Calu3 (cell line): Measurements from ENCODE around the gene NRG3. TPM values are rescaled to one million over a fixed set of nuclear protein-coding genes. Genes with fewer than 3 reads are reported as not detected.

Experiments used
- BruUV-seq: library from RNA; stranded (reverse); fragments of 400-500 nt; replicated peaks from 2 replicates; lab custom pipeline; 2021; lab: Mats Ljungman, UMichigan
- CTCF ChIA-PET: fragments of 300-600 bp; sonication (Branson Sonifier 250); formaldehyde crosslinking; loops from one replicate; lab custom pipeline; 2022; ENCODE audit warnings: antibody characterized with exemption; lab: Charles Lee
- DNase-seq: peaks from one replicate; pipeline ENCODE4 v3.0.0; 2022
- H3K27ac Mint-ChIP-seq: one replicate; pipeline ENCODE4 v1.8.0; 2022; ENCODE audit warnings: mixed read lengths; ENCODE audit not compliant: unreplicated experiment
- H3K27me3 Mint-ChIP-seq: one replicate; pipeline ENCODE4 v1.8.0; 2022; ENCODE audit warnings: mixed read lengths; ENCODE audit not compliant: unreplicated experiment
- H3K36me3 Mint-ChIP-seq: one replicate; pipeline ENCODE4 v1.8.0; 2022; ENCODE audit warnings: mild to moderate bottlenecking, moderate library complexity, mixed read lengths; ENCODE audit not compliant: insufficient read depth, unreplicated experiment
- H3K4me1 Mint-ChIP-seq: one replicate; pipeline ENCODE4 v1.8.0; 2022; ENCODE audit warnings: mild to moderate bottlenecking, low read depth, mixed read lengths; ENCODE audit not compliant: unreplicated experiment
- H3K4me3 Mint-ChIP-seq: one replicate; pipeline ENCODE4 v1.8.0; 2022; ENCODE audit warnings: mild to moderate bottlenecking, low read depth, moderate library complexity, mixed read lengths; ENCODE audit not compliant: unreplicated experiment
- H3K9me3 Mint-ChIP-seq: one replicate; pipeline ENCODE4 v1.8.0; 2022; ENCODE audit warnings: low read depth, mixed read lengths; ENCODE audit not compliant: unreplicated experiment
- intact Hi-C: fragments of 100-400 bp; cut with micrococcal nuclease; formaldehyde crosslinking; loops from one replicate; pipeline ENCODE4 v1.10.0; 2022; ENCODE audit not compliant: unreplicated experiment
- total RNA-seq: library from RNA; stranded (reverse); gene quantifications from 2 replicates; pipeline ENCODE4 v1.2.3, GENCODE V29; 2022
- TF ChIP-seq, protein P1 (sequence below): fragments of 200-600 bp; IDR thresholded peaks from one replicate; pipeline ENCODE4 v1.8.0; 2022; ENCODE audit warnings: antibody characterized with exemption; ENCODE audit not compliant: unreplicated experiment

Gene NRG3
- total RNA-seq, 1 experiment from 2014 or later = 46.3 TPM

DNA sequence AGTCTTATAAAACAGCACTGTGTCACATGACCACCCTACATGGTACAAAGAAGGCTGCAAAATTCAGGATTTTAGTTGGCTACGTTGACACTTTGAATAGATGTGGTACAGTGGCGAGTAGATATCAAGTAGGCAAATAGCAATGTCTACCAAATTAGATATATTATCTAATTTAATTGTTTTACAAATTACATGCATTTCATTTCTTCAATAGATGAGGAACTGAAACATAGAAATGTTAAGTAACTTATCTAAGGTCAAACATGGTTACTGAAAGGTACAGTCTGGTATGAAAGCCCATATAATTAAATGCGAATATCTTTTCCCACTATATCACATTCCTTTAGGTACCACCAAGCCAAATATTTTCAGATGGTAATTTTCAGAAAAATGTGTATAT, 972.2 kb downstream of the NRG3 start:
- no TSS peak for BruUV-seq

DNA sequence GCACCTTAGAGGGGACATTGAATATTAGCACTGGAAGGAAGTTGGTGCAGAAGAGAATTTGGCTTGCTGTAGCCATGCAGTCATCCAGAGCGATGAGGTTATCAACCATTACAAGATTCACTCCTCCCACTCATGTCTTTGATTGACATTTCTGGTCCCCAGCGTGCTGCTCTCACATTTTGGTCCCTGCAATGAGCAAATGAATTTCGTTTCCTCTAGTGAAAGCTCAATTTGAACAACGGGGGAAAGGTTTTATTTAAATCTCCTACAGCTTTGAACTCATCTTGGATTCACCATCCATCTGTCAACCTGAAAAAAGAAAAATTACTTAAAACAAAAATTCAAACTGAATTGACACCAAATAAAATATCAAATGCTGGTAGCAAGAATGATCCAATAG, 975.2 kb downstream of the NRG3 start:
- CTCF ChIA-PET = no interaction called here
- Mint-ChIP-seq H3K9me3 (no peaks in the 10 kb centered on the region), H3K27me3 (no peaks in the 10 kb centered on the region), H3K4me1 (no peaks in the 10 kb centered on the region), H3K36me3 (no peaks in the 10 kb centered on the region), H3K4me3 (no peak overlapping the region), H3K27ac (no peak overlapping the region)
- intact Hi-C loops = no loop called here
- DNase-seq = no peak
- TF ChIP-seq, protein P1, sequence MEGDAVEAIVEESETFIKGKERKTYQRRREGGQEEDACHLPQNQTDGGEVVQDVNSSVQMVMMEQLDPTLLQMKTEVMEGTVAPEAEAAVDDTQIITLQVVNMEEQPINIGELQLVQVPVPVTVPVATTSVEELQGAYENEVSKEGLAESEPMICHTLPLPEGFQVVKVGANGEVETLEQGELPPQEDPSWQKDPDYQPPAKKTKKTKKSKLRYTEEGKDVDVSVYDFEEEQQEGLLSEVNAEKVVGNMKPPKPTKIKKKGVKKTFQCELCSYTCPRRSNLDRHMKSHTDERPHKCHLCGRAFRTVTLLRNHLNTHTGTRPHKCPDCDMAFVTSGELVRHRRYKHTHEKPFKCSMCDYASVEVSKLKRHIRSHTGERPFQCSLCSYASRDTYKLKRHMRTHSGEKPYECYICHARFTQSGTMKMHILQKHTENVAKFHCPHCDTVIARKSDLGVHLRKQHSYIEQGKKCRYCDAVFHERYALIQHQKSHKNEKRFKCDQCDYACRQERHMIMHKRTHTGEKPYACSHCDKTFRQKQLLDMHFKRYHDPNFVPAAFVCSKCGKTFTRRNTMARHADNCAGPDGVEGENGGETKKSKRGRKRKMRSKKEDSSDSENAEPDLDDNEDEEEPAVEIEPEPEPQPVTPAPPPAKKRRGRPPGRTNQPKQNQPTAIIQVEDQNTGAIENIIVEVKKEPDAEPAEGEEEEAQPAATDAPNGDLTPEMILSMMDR = no peak
- BruUV-seq = no TSS peak

More for the DNA sequence above, 972.2 kb downstream of the NRG3 start:
- DNase-seq = no peak
- CTCF ChIA-PET = no interaction called here
- H3K27ac Mint-ChIP-seq = no peak overlapping the region
- intact Hi-C loops = no loop called here
- H3K4me1 Mint-ChIP-seq = no peaks in the 10 kb centered on the region
- no peaks in the 10 kb centered on the region for H3K27me3 Mint-ChIP-seq
- TF ChIP-seq, protein P1 = no peak
- H3K36me3 Mint-ChIP-seq = no peaks in the 10 kb centered on the region
- no peak overlapping the region for H3K4me3 Mint-ChIP-seq
- H3K9me3 Mint-ChIP-seq = no peaks in the 10 kb centered on the region

DNA sequence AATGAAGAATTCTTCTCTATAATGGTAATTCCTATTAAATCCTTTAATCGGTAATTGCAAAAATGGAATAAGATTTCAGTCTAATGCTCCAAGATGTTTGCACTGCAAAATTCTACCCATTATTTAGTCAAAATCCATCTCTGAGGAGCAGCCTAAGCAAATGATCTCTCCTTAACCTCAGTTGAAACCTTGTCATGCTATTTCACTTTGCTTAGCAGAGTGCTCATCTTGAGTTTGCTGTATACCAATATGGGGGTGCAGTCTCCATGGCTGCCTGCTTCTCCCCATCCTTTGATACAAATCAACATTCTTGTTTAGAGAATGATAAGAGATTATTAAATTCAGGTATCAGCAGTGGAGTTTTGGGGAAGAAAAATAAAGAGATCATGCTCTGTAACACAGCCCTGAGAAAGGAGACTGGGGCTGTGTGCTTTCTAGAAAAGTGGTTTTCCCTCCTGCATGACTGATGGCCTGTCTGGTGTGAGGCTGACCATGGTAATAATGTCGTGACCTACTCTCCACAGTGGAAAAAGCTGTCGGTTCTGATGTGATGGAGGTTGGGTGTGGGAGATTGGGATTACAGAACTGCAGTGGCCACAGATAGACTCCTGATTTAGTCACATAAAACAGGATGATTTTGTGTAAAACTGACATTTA, 982.1 kb downstream of the NRG3 start:
- no peaks in the 10 kb centered on the region for H3K4me1 Mint-ChIP-seq
- no TSS peak for BruUV-seq
- intact Hi-C loops = no loop called here
- CTCF ChIA-PET = no interaction called here
- DNase-seq = no peak
- TF ChIP-seq, protein P1 = no peak
- H3K27ac Mint-ChIP-seq = no peak overlapping the region
- no peak overlapping the region for H3K4me3 Mint-ChIP-seq
- no peaks in the 10 kb centered on the region for H3K27me3 Mint-ChIP-seq
- no peaks in the 10 kb centered on the region for H3K36me3 Mint-ChIP-seq
- H3K9me3 Mint-ChIP-seq = no peaks in the 10 kb centered on the region

DNA sequence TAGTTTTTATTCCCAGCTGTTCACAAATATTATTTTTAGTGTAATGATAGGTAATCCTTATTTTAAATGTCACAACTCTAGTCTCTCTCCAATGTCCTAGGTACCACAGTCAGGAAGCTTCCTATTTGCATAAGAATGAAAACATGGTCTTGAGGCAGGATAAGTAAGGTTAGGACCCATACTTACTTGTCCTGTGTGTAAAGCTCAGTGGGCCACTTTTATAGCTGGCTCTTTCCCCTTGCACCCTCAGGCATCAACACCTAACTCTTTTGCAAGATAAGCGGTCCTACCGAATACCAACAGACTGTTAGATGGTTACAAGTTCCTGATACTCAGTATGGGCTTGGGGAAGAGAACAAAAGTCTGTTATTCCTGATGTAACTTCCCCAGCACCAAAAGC, 986.9 kb downstream of the NRG3 start:
- Mint-ChIP-seq H3K36me3 (no peaks in the 10 kb centered on the region), H3K4me1 (no peaks in the 10 kb centered on the region), H3K27ac (no peak overlapping the region), H3K9me3 (no peaks in the 10 kb centered on the region), H3K4me3 (no peak overlapping the region), H3K27me3 (no peaks in the 10 kb centered on the region)
- TF ChIP-seq, protein P1 = no peak
- CTCF ChIA-PET = no interaction called here
- no peak for DNase-seq
- intact Hi-C loops = no loop called here
- BruUV-seq = no TSS peak
